ENCODE measurements around the gene GRM7.

DNA sequence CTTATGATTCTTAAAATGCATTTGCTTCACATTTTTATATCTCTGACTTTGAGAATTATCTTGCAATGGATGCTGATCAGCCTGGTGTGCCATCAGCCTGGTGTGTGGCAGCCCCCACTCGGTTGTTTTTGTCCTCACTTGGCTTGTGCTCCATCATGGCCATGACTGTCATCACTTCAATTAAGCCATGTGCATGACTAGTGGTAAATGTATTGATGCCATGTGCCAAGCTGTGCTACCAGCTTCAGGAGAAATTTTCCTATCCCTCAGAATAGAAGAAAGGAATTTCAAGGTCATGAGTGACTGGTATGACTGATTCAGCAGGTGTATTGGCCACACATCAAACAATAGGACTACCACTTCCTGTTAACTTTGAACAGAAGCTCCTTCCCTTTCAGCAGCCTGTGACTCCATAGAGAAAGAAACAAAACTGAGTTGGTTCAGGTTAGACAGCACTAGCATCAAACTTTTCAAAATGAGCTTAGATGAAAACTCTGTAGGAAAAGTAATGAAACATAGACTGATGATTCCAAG, 251.7 kb downstream of the GRM7 start:
- TF ChIP-seq, protein P1, sequence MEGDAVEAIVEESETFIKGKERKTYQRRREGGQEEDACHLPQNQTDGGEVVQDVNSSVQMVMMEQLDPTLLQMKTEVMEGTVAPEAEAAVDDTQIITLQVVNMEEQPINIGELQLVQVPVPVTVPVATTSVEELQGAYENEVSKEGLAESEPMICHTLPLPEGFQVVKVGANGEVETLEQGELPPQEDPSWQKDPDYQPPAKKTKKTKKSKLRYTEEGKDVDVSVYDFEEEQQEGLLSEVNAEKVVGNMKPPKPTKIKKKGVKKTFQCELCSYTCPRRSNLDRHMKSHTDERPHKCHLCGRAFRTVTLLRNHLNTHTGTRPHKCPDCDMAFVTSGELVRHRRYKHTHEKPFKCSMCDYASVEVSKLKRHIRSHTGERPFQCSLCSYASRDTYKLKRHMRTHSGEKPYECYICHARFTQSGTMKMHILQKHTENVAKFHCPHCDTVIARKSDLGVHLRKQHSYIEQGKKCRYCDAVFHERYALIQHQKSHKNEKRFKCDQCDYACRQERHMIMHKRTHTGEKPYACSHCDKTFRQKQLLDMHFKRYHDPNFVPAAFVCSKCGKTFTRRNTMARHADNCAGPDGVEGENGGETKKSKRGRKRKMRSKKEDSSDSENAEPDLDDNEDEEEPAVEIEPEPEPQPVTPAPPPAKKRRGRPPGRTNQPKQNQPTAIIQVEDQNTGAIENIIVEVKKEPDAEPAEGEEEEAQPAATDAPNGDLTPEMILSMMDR (IDR thresholded peaks at IDR 0.05) = no peak
- TF ChIP-seq POLR2A (IDR thresholded peaks at IDR 0.05) = no peak
